Neural cell (in vitro differentiated cells): ENCODE data around the gene REPS1. TPM values are rescaled to one million over a fixed set of nuclear protein-coding genes. Genes with fewer than 3 reads are reported as not detected.

Source experiments
- H2AFZ ChIP-seq: fragments of 200-600, 300-800 bp; sonication (generic), shearing (Covaris generic); 2 replicates; pipeline ENCODE4 v1.6.0; 2014; ENCODE audit warnings: low read depth, mild to moderate bottlenecking, antibody characterized with exemption, low read length, moderate library complexity
- H3F3A ChIP-seq: fragments of 200-600 bp; shearing (Covaris generic); 2 replicates; pipeline ENCODE4 v1.6.1; 2016; ENCODE audit warnings: mild to moderate bottlenecking, moderate library complexity, mixed read lengths, antibody characterized with exemption, low read length; ENCODE audit not compliant: insufficient read depth, poor library complexity, severe bottlenecking
- H3K27ac ChIP-seq: fragments of 200-600, 300-800 bp; sonication (generic), shearing (Covaris generic); 2 replicates; pipeline ENCODE4 v1.5.1; 2014; ENCODE audit warnings: mild to moderate bottlenecking, low read length, moderate library complexity
- H3K27me3 ChIP-seq: fragments of 300-800, 200-600 bp; sonication (generic), shearing (Covaris generic); 2 replicates; pipeline ENCODE4 v1.6.0; 2014; ENCODE audit warnings: mild to moderate bottlenecking, low read depth, low read length, moderate library complexity; ENCODE audit not compliant: insufficient read depth
- H3K36me3 ChIP-seq: fragments of 300-800, 200-600 bp; sonication (generic), shearing (Covaris generic); 2 replicates; pipeline ENCODE4 v1.5.1; 2014; ENCODE audit warnings: mild to moderate bottlenecking, antibody characterized with exemption, low read length, moderate library complexity; ENCODE audit not compliant: insufficient read depth
- H3K4me2 ChIP-seq: fragments of 300-800, 200-600 bp; sonication (generic), shearing (Covaris generic); 2 replicates; pipeline ENCODE4 v1.6.0; 2014; ENCODE audit warnings: mild to moderate bottlenecking, low read length
- H3K4me3 ChIP-seq: fragments of 300-800, 200-600 bp; sonication (generic), shearing (Covaris generic); 2 replicates; pipeline ENCODE4 v1.5.1; 2014; ENCODE audit warnings: mild to moderate bottlenecking, low read length, moderate library complexity
- H3K79me2 ChIP-seq: fragments of 200-600 bp; shearing (Covaris generic); replicated peaks from 2 replicates; pipeline ENCODE4 v1.6.0; 2014; ENCODE audit warnings: mild to moderate bottlenecking, low read length, moderate library complexity; ENCODE audit not compliant: insufficient read depth
- H3K9ac ChIP-seq: fragments of 300-800, 200-600 bp; sonication (generic), shearing (Covaris generic); 2 replicates; pipeline ENCODE4 v1.6.1; 2016; ENCODE audit warnings: mild to moderate bottlenecking, low read length, mixed read lengths
- H3K9me2 ChIP-seq: fragments of 200-600 bp; shearing (Covaris generic); 2 replicates; pipeline ENCODE4 v1.6.1; 2016; ENCODE audit warnings: mild to moderate bottlenecking, low read length, mixed read lengths; ENCODE audit not compliant: insufficient read depth
- H3K9me3 ChIP-seq: fragments of 200-600, 300-800 bp; sonication (generic), shearing (Covaris generic); 2 replicates; pipeline ENCODE4 v1.6.1; 2016; ENCODE audit warnings: mild to moderate bottlenecking, mixed run types, low read length, moderate library complexity, mixed read lengths
- H4K20me1 ChIP-seq: fragments of 200-600 bp; shearing (Covaris generic); 2 replicates; pipeline ENCODE4 v1.6.1; 2016; ENCODE audit warnings: mild to moderate bottlenecking, mixed run types; ENCODE audit not compliant: insufficient read depth
- EP300 ChIP-seq: fragments of 450-650 bp; conservative IDR thresholded peaks from 2 replicates; pipeline ENCODE4 v1.6.1; 2014; ENCODE audit warnings: antibody characterized with exemption, mild to moderate bottlenecking, moderate library complexity; ENCODE audit not compliant: poor library complexity, severe bottlenecking
- EZH2 ChIP-seq: fragments of 200-600, 300-800 bp; shearing (Covaris generic), sonication (generic); IDR thresholded peaks from 2 replicates; pipeline ENCODE4 v1.6.1; 2014; ENCODE audit warnings: antibody characterized with exemption, low read length, borderline replicate concordance, mild to moderate bottlenecking; ENCODE audit not compliant: insufficient read depth, poor library complexity, severe bottlenecking
- MXI1 ChIP-seq: fragments of 450-650 bp; conservative IDR thresholded peaks from 2 replicates; pipeline ENCODE4 v1.6.1; 2014; ENCODE audit warnings: antibody characterized with exemption, mild to moderate bottlenecking; ENCODE audit not compliant: poor library complexity, severe bottlenecking
- POLR2AphosphoS5 ChIP-seq: IDR thresholded peaks from 2 replicates; pipeline ENCODE4 v1.6.1; 2012
- RAD21 ChIP-seq: fragments of 450-650 bp; conservative IDR thresholded peaks from 2 replicates; pipeline ENCODE4 v1.6.1; 2014; ENCODE audit warnings: antibody characterized with exemption, mild to moderate bottlenecking, moderate library complexity
- SMC3 ChIP-seq: fragments of 450-650 bp; conservative IDR thresholded peaks from 2 replicates; pipeline ENCODE4 v1.6.1; 2014; ENCODE audit warnings: antibody characterized with exemption, mild to moderate bottlenecking, moderate library complexity; ENCODE audit not compliant: poor library complexity
- TAF1 ChIP-seq: IDR thresholded peaks from 2 replicates; pipeline ENCODE4 v1.6.1; 2012; ENCODE audit warnings: low read depth
- polyA plus RNA-seq: library from polyadenylated mRNA; depleted of rRNA; stranded (reverse); fragments of >200 nt; gene quantifications from 2 replicates; pipeline ENCODE4 v1.2.3, GENCODE V29; 2014
- TF ChIP-seq, protein P1 (sequence below): IDR thresholded peaks from 2 replicates; pipeline ENCODE4 v1.6.1; 2012; ENCODE audit warnings: borderline replicate concordance
- TF ChIP-seq, protein P2 (sequence below): fragments of 450-650 bp; IDR thresholded peaks from 2 replicates; pipeline ENCODE4 v1.5.1; 2014; ENCODE audit warnings: antibody characterized with exemption, mild to moderate bottlenecking, moderate library complexity; ENCODE audit not compliant: poor library complexity, severe bottlenecking

REPS1 gene
- polyA plus RNA-seq, 1 donor from 2014 or later = 64.9 TPM

DNA sequence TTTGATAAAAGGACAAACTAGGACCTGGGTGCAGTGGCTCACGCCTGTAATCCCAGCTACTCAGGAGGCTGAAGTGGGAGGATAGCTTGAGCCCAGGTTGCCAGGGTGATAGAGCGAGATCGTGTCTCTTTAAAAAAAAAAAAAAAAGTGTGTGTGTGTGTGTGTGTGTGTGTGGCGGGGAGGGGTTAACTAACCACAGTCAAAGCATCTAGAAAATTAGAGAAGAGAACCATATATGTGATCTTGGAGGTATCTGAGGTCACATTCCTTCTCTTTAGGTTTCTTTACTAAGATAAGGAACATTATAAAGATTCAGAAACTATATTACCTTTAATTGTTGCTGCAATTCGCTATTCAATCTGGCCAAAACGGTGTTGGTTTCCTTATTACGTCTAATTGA is 80.9 kb downstream of the REPS1 start:
- no peak overlapping the region for H3K4me3 ChIP-seq
- no peaks in the 10 kb centered on the region for H3F3A ChIP-seq
- no peaks in the 10 kb centered on the region for H4K20me1 ChIP-seq
- H3K27me3 ChIP-seq = no peaks in the 10 kb centered on the region
- TF ChIP-seq POLR2AphosphoS5 (no peak), RAD21 (no peak), SMC3 (no peak), EZH2 (no peak), MXI1 (no peak), EP300 (no peak), TAF1 (no peak)
- TF ChIP-seq, protein P1, sequence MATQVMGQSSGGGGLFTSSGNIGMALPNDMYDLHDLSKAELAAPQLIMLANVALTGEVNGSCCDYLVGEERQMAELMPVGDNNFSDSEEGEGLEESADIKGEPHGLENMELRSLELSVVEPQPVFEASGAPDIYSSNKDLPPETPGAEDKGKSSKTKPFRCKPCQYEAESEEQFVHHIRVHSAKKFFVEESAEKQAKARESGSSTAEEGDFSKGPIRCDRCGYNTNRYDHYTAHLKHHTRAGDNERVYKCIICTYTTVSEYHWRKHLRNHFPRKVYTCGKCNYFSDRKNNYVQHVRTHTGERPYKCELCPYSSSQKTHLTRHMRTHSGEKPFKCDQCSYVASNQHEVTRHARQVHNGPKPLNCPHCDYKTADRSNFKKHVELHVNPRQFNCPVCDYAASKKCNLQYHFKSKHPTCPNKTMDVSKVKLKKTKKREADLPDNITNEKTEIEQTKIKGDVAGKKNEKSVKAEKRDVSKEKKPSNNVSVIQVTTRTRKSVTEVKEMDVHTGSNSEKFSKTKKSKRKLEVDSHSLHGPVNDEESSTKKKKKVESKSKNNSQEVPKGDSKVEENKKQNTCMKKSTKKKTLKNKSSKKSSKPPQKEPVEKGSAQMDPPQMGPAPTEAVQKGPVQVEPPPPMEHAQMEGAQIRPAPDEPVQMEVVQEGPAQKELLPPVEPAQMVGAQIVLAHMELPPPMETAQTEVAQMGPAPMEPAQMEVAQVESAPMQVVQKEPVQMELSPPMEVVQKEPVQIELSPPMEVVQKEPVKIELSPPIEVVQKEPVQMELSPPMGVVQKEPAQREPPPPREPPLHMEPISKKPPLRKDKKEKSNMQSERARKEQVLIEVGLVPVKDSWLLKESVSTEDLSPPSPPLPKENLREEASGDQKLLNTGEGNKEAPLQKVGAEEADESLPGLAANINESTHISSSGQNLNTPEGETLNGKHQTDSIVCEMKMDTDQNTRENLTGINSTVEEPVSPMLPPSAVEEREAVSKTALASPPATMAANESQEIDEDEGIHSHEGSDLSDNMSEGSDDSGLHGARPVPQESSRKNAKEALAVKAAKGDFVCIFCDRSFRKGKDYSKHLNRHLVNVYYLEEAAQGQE = no peak
- TF ChIP-seq, protein P2, sequence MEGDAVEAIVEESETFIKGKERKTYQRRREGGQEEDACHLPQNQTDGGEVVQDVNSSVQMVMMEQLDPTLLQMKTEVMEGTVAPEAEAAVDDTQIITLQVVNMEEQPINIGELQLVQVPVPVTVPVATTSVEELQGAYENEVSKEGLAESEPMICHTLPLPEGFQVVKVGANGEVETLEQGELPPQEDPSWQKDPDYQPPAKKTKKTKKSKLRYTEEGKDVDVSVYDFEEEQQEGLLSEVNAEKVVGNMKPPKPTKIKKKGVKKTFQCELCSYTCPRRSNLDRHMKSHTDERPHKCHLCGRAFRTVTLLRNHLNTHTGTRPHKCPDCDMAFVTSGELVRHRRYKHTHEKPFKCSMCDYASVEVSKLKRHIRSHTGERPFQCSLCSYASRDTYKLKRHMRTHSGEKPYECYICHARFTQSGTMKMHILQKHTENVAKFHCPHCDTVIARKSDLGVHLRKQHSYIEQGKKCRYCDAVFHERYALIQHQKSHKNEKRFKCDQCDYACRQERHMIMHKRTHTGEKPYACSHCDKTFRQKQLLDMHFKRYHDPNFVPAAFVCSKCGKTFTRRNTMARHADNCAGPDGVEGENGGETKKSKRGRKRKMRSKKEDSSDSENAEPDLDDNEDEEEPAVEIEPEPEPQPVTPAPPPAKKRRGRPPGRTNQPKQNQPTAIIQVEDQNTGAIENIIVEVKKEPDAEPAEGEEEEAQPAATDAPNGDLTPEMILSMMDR = no peak
- H3K79me2 ChIP-seq = no peaks in the 10 kb centered on the region
- no peak overlapping the region for H3K27ac ChIP-seq
- no peaks in the 10 kb centered on the region for H3K9me2 ChIP-seq
- H3K9ac ChIP-seq = no peak overlapping the region
- H3K9me3 ChIP-seq = no peaks in the 10 kb centered on the region
- H3K36me3 ChIP-seq = peaks cover 15% of the 10 kb centered on the region
- H3K4me2 ChIP-seq = no peak overlapping the region
- H2AFZ ChIP-seq = no peak overlapping the region

DNA sequence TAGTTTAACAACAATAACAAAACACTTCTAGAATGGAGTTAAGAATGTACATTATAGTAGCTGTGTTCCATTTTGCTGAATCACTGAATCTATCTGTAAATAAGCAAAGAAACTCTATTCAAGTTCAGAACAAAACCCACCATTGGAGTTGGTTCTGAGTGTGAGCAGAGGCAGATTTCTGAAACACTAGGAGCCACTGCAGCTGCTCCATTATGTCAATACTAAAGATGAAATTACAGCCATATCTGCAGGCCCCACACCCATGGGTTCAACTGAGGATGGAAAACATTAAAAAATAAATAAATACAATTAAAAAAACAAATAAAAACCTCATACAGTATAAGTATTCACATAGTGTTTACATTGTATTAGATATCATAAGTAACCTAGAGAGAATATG is 91.0 kb downstream of the REPS1 start:
- no peaks in the 10 kb centered on the region for H3K9me3 ChIP-seq
- H3K9me2 ChIP-seq = no peaks in the 10 kb centered on the region
- no peak overlapping the region for H2AFZ ChIP-seq
- no peak overlapping the region for H3K27ac ChIP-seq
- H4K20me1 ChIP-seq = no peaks in the 10 kb centered on the region
- H3K4me2 ChIP-seq = no peak overlapping the region
- H3F3A ChIP-seq = no peaks in the 10 kb centered on the region
- no peaks in the 10 kb centered on the region for H3K27me3 ChIP-seq
- no peaks in the 10 kb centered on the region for H3K79me2 ChIP-seq
- no peaks in the 10 kb centered on the region for H3K36me3 ChIP-seq
- no peak overlapping the region for H3K4me3 ChIP-seq
- TF ChIP-seq TAF1 (no peak), EP300 (no peak), RAD21 (no peak), EZH2 (no peak), SMC3 (no peak), MXI1 (no peak), POLR2AphosphoS5 (no peak)
- TF ChIP-seq, protein P1 = no peak
- TF ChIP-seq, protein P2 = no peak
- no peak overlapping the region for H3K9ac ChIP-seq
